Stimulated activated CD4-positive, alpha-beta T cell treated with anti-CD3 and anti-CD28 coated beads, Interleukin-4, amount 100 ng/mL, for 48 hours (primary cell): ENCODE results near the gene STPG2.
"Not testable (repeated sequence)": the region's sequence is repeated elsewhere in the genome, so short reads cannot be mapped to it uniquely, and the experiment has no call there.

ENCODE experiments used
- DNase-seq, 2 donors: peaks; one replicate each; pipeline ENCODE4 v3.0.0-alpha.2; 2020; ENCODE audit warnings: low read depth in 2 of 2

The STPG2 gene

DNA sequence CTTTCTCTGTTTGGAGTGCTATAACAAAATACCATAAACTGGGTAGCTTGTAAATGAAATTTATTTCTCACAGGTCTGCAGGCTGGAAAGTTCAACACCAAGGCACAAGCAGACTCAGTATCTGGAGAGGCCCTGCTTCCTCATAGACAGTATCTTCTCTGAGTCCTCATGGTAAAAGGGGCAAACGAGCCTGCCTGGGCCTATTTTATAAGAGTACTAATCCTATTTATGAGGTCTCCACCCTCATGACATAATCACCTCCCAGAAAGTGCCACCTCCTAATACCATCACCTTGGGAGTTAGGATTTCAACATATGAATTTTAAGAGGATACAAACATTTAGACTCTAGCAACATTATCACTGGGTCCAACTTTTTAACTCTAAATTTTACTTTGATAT is 200.3 kb downstream of the STPG2 start:
- no peak for DNase-seq

GRCh38 chr4:97942137-97942536 is 201.1 kb downstream of the STPG2 start:
- no peak for DNase-seq

- no peak for DNase-seq
These were observed 205.1 kb downstream of the STPG2 start for GRCh38 chr4:97938141-97938540.

DNA sequence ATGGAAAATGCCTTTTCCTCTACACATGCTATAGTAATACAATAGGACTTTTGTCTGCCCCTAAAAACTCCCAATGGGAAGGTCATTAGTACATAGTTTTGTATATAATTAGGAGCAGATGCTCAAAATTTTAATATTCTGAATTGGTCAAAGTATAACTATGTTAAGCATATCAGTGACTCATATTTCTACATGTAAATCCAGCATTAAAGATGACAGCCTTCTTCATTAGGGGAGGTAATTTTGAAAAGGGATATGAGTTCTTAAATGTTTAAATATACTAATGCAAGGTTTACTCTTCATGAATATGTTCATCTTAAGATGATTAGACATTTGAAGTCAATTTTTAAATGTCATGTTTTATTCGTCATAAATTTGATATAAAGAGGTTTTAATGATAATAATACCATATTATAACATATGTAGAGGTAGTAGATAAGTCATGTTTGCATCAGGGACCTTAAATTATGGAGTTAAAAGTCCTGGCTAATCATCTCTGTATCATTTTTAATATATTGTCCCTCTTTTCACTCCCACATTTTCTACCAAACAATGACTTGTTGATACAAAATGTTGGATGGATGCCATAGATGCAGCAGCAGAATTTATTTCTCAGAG is 218.8 kb downstream of the STPG2 start:
- DNase-seq = no peak

DNA sequence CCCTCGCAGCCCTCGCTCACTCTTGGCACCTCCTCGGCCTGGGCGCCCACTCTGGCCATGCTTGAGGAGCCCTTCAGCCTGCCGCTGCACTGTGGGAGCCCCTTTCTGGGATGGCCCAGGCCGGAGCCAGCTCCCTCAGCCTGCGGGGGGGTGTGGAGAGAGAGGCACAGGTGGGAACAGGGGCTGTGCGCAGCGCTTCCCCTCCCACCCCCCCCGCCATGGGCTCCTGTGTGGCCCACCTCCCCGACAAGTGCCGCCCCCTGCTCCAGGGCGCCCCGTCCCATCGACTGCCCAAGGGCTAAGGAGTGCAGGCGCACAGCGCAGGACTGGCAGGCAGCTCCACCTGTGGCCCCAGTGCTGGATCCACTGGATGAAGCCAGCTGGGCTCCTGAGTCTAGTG is 220.2 kb downstream of the STPG2 start:
- DNase-seq = no peak

- DNase-seq = no peak
These were observed 226.2 kb downstream of the STPG2 start for GRCh38 chr4:97917115-97917514.

GRCh38 chr4:97912156-97912555 is 231.1 kb downstream of the STPG2 start:
- no peak for DNase-seq

- DNase-seq = no peak
These were observed 231.9 kb downstream of the STPG2 start for GRCh38 chr4:97911236-97911906.

DNA sequence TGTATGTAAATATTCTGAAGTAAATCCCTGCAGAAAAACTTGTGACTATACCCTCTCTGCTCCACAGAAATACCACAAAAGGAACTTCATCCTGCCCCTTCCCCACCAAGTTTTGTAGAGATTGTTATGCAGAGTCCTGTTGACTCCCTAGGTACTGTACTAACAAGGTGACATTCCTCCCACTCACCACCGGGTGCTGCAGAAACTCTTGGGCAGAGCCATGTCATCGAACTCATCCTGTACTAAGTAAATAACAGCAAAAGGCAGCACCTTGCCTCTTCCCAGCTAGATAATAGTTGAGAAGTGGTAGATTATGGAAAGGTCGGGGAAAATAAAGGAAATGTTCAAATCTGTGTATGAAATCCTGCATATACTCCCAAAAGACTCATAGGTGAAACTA is 233.3 kb downstream of the STPG2 start:
- DNase-seq = no peak

GRCh38 chr4:97903436-97904189 is 239.7 kb downstream of the STPG2 start:
- DNase-seq = not testable (repeated sequence)

GRCh38 chr4:97900229-97900628 is 243.0 kb downstream of the STPG2 start:
- DNase-seq = no peak

DNA sequence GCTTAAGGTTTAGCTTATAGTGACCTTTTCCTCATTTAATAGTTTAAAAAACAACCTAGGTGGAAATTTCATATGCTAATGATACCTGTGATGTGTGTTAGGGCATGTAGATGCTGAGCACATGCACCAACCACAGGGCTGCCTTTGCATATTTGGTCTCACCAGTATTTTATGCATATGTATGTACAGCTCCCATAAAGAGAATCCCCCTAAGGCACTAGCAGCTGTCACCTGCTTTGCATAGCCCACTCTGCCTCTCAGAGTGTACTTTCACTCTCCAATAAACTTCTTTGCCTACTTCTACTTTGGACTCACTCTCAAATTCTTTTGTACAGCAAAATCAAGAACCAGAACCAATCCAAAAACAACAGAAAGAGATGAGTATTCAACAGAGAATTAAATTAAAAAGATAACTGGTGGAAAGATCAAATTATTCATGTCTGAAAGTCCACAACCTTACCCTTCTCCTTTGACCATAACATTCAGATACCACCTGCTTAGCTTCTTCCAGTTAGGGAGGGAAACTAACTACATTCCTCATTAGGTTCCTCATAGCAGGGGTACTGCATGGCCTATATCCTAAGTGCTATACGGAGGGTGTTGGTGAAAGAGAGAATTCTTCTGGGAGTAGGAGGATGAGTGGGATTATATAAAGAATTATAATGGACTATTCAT is 250.5 kb downstream of the STPG2 start:
- no peak for DNase-seq

DNA sequence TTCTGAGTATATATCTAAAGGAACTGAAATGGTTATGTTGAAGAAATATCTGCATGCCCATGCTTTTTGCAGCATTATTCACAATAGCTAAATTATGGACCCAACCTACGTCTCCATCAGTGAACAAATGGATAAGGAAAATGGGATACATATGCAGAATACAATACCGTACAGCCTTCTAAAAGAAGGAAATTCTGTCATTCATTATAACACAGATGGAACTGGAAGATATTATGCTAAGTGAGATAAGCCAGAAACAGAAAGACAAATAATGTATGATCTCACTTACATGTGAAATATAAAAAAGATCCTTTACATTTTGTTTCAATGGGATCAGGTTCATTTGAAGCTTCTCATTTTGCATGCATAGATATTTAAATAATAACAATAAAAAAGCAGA is 263.3 kb downstream of the STPG2 start:
- DNase-seq = no peak

- DNase-seq = no peak
These were observed 275.2 kb downstream of the STPG2 start for GRCh38 chr4:97868097-97868496.

GRCh38 chr4:97867557-97868091 is 275.7 kb downstream of the STPG2 start:
- no peak for DNase-seq

GRCh38 chr4:97866821-97867556 is 276.3 kb downstream of the STPG2 start:
- no peak for DNase-seq

DNA sequence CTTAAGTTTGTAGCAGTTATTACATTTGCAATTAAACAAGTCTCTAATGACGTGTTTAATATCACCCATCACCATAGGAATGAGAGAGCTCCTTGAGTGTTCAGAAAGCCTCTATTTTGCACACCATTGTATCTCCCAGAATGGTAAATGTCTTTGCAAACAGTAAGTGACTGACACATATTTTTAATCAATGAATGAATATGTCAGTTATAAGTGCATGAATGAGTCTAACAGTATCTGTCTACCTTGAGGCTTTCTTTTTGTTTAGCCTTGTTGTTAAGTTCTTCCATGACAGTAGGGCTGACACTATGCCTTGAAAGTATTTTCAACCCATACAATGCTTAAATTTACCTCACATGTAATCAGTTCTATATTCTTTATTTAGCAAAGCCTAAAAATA is 292.2 kb downstream of the STPG2 start:
- DNase-seq = no peak

GRCh38 chr4:97845758-97846157 is 297.5 kb downstream of the STPG2 start:
- DNase-seq = no peak

- no peak for DNase-seq
These were observed 301.8 kb downstream of the STPG2 start for GRCh38 chr4:97841512-97841911.

DNA sequence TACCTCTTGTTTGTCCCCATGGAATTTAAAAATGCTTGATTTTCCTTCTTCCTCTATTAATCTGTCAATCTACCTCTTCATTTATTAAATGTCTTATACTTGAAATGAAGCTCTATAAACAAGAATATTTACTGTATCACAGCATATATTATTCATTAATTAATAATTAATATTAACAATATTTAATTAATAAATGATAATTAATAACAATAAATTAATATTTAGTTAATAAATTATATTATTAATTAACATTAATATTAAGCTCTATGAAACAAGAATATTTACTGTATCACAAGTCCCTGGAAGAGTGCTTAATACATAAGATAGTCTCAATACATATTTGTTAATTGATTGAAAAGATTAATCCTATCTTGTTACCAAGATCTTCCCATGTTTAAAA is 306.6 kb downstream of the STPG2 start:
- DNase-seq = no peak

DNA sequence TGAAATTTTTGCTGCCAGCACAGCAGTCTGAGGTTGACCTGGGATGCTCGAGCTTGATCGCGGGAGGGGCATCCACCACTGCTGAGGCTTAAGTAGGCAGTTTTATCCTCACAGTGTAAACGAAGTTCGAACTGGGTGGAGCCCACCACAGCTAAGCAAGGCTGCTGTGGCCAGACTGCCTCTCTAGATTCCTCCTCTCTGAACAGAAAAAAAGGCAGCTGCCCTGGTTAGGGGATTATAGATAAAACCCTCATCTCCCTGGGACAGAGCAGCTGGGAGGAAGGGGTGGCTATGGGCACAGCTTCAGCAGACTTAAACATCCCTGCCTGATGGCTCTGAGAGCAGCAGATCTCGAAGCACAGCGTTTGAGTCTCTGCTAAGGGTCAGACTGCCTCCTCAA is 314.6 kb downstream of the STPG2 start:
- no peak for DNase-seq

DNA sequence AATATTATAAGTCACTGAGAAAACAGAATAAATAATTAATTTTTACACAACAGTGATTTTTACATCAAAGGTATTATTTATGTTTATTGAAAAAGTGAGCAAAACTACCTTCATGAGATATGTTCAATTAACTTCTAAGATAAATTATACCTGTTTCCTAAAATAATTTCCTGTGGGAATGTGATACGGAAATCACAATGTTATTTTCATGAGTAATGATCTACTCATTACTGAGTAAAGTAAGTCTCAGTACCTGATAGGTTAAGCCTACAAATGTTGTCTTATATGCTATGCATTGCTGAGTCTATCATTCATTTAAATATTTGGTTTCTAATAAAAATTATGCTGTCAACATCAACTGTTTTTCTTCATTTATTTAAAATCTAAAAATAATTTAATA is 324.0 kb downstream of the STPG2 start:
- no peak for DNase-seq
